ENCODE measurements around the gene TLCD5. TPM values are rescaled to one million over a fixed set of nuclear protein-coding genes. Genes with fewer than 3 reads are reported as not detected.
A peak's percentile ranks its signal among the peaks of the same experiment; 100 is the strongest.

TLCD5 gene
- total and polyA plus RNA-seq, 8 donors = 0.58 to 81.2 (median 1.8) TPM; not detected in 1

GRCh38 chr11:120334894-120335462 lies 9.9 kb downstream of the TLCD5 start:
- peaks cover 0 to 10% (median 8%) of the 10 kb centered on the region in 4 donors for H3K36me3 ChIP-seq
- peak; percentile 64 to 94 for DNase-seq
- H3K27me3 ChIP-seq = no peaks in the 10 kb centered on the region
- peaks cover 12 to 78% (median 57%) of the 10 kb centered on the region in 4 donors for H3K4me1 ChIP-seq
- 0 to 2% (median 1%) methylated on average over 8 of the region's 8 CpGs for WGBS, 5 donors
- TF ChIP-seq CTCF (IDR thresholded peaks at IDR 0.05) (peak in 5 of 7 experiments; percentile 45 to 74 (median 59)), POLR2A (IDR thresholded peaks at IDR 0.05) (no peak), POLR2AphosphoS5 (IDR thresholded peaks at IDR 0.05) (peak; percentile 56 to 84 (median 56))
- peak overlapping the region; percentile 81 to 94 (median 88) for H3K4me3 ChIP-seq
- H3K9me3 ChIP-seq = no peaks in the 10 kb centered on the region
- peak overlapping the region; percentile 32 to 100 (median 99) for H3K27ac ChIP-seq
- intact Hi-C loops (cut with DNase I; ENCODE audit: low total_unique reads) = no loop called here

- no peak for TF ChIP-seq POLR2A (IDR thresholded peaks at IDR 0.05)
- no peak for TF ChIP-seq POLR2AphosphoS5 (IDR thresholded peaks at IDR 0.05)
- TF ChIP-seq EP300 (IDR thresholded peaks at IDR 0.05) = no peak
- TF ChIP-seq CTCF (IDR thresholded peaks at IDR 0.05) = no peak
- 0 to 2% (median 1%) methylated on average over 19 of the region's 19 CpGs for WGBS, 5 donors
These were observed 10.4 kb downstream of the TLCD5 start for GRCh38 chr11:120335556-120335907.

GRCh38 chr11:120335908-120336640 lies 11.0 kb downstream of the TLCD5 start, which contains the start of gene ARHGEF12:
Gene ARHGEF12 (plus strand): TSS chr11:120336413. CDS start chr11:120337244, 831 bp downstream.
- DNase-seq = peak; percentile 96 to 99
- no peak for TF ChIP-seq CTCF (IDR thresholded peaks at IDR 0.05)
- TF ChIP-seq EP300 (IDR thresholded peaks at IDR 0.05) = no peak
- peak in 1 of 4 donors; percentile 56 for TF ChIP-seq POLR2A (IDR thresholded peaks at IDR 0.05)
- TF ChIP-seq POLR2AphosphoS5 (IDR thresholded peaks at IDR 0.05) = peak; percentile 64 to 85 (median 71)
- WGBS, 5 donors = 0 to 1% (median 0%) methylated on average over 25 to 92 of the region's 92 CpGs
- H3K4me1 ChIP-seq = peaks cover 12 to 80% (median 64%) of the 10 kb centered on the region in 4 donors
- H3K27me3 ChIP-seq = no peaks in the 10 kb centered on the region
- no peaks in the 10 kb centered on the region for H3K9me3 ChIP-seq
- intact Hi-C loops (cut with DNase I; ENCODE audit: low total_unique reads) = no loop called here
- H3K36me3 ChIP-seq = no peaks in the 10 kb centered on the region
- H3K27ac ChIP-seq = peak within 1 kb of the TSS; percentile 87 to 100 (median 99)
- peak within 1 kb of the TSS; percentile 81 to 94 (median 88) for H3K4me3 ChIP-seq

More at GRCh38 chr11:120335556-120335907, 10.4 kb downstream of the TLCD5 start:
- peak overlapping the region; percentile 87 to 100 (median 99) for H3K27ac ChIP-seq
- no peaks in the 10 kb centered on the region for H3K9me3 ChIP-seq
- H3K4me3 ChIP-seq = peak overlapping the region; percentile 81 to 94 (median 88)
- DNase-seq = peak in 1 of 2 donors; percentile 47
- no peaks in the 10 kb centered on the region for H3K27me3 ChIP-seq
- H3K36me3 ChIP-seq = peaks cover 0 to 5% (median 2%) of the 10 kb centered on the region in 4 donors
- intact Hi-C loops (cut with DNase I; ENCODE audit: low total_unique reads) = no loop called here
- peaks cover 12 to 80% (median 62%) of the 10 kb centered on the region in 4 donors for H3K4me1 ChIP-seq

- DNase-seq = peak in 1 of 2 donors; percentile 81
- Histone ChIP-seq H3K36me3 (no peaks in the 10 kb centered on the region), H3K27me3 (no peaks in the 10 kb centered on the region), H3K27ac (peak overlapping the region; percentile 87 to 100 (median 99)), H3K4me3 (peak overlapping the region; percentile 81 to 94 (median 88)), H3K4me1 (peaks cover 5 to 79% (median 62%) of the 10 kb centered on the region in 4 donors), H3K9me3 (no peaks in the 10 kb centered on the region)
- WGBS, 5 donors = 0 to 1% (median 1%) methylated on average over 38 to 56 of the region's 56 CpGs
- no peak for TF ChIP-seq CTCF (IDR thresholded peaks at IDR 0.05)
- TF ChIP-seq POLR2AphosphoS5 (IDR thresholded peaks at IDR 0.05) = no peak
- TF ChIP-seq POLR2A (IDR thresholded peaks at IDR 0.05) = peak in 1 of 4 donors; percentile 28
- TF ChIP-seq EP300 (IDR thresholded peaks at IDR 0.05) = no peak
- intact Hi-C loops (cut with DNase I; ENCODE audit: low total_unique reads) = no loop called here
These were observed 11.7 kb downstream of the TLCD5 start for GRCh38 chr11:120336641-120337354.

All from stomach (tissue), 9 donors.